ENCODE results near the gene RTN4R. TPM values are rescaled to one million over a fixed set of nuclear protein-coding genes. Genes with fewer than 3 reads are reported as not detected.
"Not testable (repeated sequence)": the region's sequence is repeated elsewhere in the genome, so short reads cannot be mapped to it uniquely, and the experiment has no call there.

Gene RTN4R
- total and polyA plus RNA-seq, 7 donors, result 0.36 to 4.3 (median 0.83) TPM; not detected in 2

- H3K27me3 ChIP-seq; intact Hi-C loops (cut with DNase I); H3K36me3 ChIP-seq; H3K27ac ChIP-seq; H3K4me3 ChIP-seq; DNase-seq; H3K4me1 ChIP-seq; H3K9me3 ChIP-seq: not testable (repeated sequence)
- WGBS, 2 donors, result 54 to 57% methylated on average over 19 of the region's 20 CpGs
Observed at GRCh38 chr22:20286784-20287423, 18.8 kb upstream of the RTN4R start.

GRCh38 chr22:20286312-20286660 lies 18.2 kb upstream of the RTN4R start:
- H3K27ac ChIP-seq; H3K27me3 ChIP-seq; H3K4me3 ChIP-seq; intact Hi-C loops (cut with DNase I); DNase-seq; H3K9me3 ChIP-seq; H3K4me1 ChIP-seq; H3K36me3 ChIP-seq: not testable (repeated sequence)
- 13 to 27% methylated on average over 8 of the region's 8 CpGs for WGBS, 2 donors

GRCh38 chr22:20285473-20286311 lies 17.6 kb upstream of the RTN4R start:
- H3K36me3 ChIP-seq, H3K27me3 ChIP-seq, H3K4me1 ChIP-seq, H3K9me3 ChIP-seq, H3K27ac ChIP-seq, H3K4me3 ChIP-seq: not testable (repeated sequence)
- peak; percentile 25 to 83 (median 46) for TF ChIP-seq CTCF (IDR thresholded peaks at IDR 0.05)
- peak; percentile 79 for DNase-seq
- intact Hi-C loops (cut with DNase I), result loop anchor here (1.0 kb wide), 1 partner anchor 128 kb away; no protein-coding TSS in a partner anchor
- WGBS, 2 donors, result 26 to 37% methylated on average over 11 of the region's 12 CpGs

GRCh38 chr22:20284471-20285086 lies 16.5 kb upstream of the RTN4R start:
- intact Hi-C loops (cut with DNase I), result loop anchor here (1.0 kb wide), 1 partner anchor 127 kb away; no protein-coding TSS in a partner anchor
- 65 to 86% methylated on average over 13 of the region's 13 CpGs for WGBS, 2 donors

GRCh38 chr22:20283674-20284066 lies 15.6 kb upstream of the RTN4R start:
- 59 to 81% methylated on average over 5 of the region's 5 CpGs for WGBS, 2 donors
- intact Hi-C loops (cut with DNase I), result no loop called here
- Histone ChIP-seq H3K4me3 (no peak overlapping the region), H3K36me3 (no peaks in the 10 kb centered on the region), H3K27ac (no peak overlapping the region), H3K9me3 (no peaks in the 10 kb centered on the region), H3K4me1 (no peaks in the 10 kb centered on the region), H3K27me3 (no peaks in the 10 kb centered on the region)
- DNase-seq, result no peak
- TF ChIP-seq EP300 (IDR thresholded peaks at IDR 0.05) (no peak), POLR2AphosphoS5 (IDR thresholded peaks at IDR 0.05) (no peak), POLR2A (IDR thresholded peaks at IDR 0.05) (no peak), CTCF (IDR thresholded peaks at IDR 0.05) (no peak)

More at GRCh38 chr22:20284471-20285086, 16.5 kb upstream of the RTN4R start:
- no peak overlapping the region for H3K27ac ChIP-seq
- H3K9me3 ChIP-seq, result no peaks in the 10 kb centered on the region
- no peak for DNase-seq
- no peaks in the 10 kb centered on the region for H3K27me3 ChIP-seq
- TF ChIP-seq EP300 (IDR thresholded peaks at IDR 0.05) (no peak), CTCF (IDR thresholded peaks at IDR 0.05) (no peak), POLR2A (IDR thresholded peaks at IDR 0.05) (no peak), POLR2AphosphoS5 (IDR thresholded peaks at IDR 0.05) (no peak)
- H3K4me3 ChIP-seq, result no peak overlapping the region
- H3K36me3 ChIP-seq, result no peaks in the 10 kb centered on the region
- no peaks in the 10 kb centered on the region for H3K4me1 ChIP-seq
